Measurements from ENCODE around the gene C17orf113. TPM values are rescaled to one million over a fixed set of nuclear protein-coding genes. Genes with fewer than 3 reads are reported as not detected.

The C17orf113 gene
- total RNA-seq, 1 donor from 2014 or later: 2.2 TPM

GRCh38 chr17:42039794-42040763 is 10.3 kb downstream of the C17orf113 start:
- DNase-seq (ENCODE audit: low read depth, low spot score): no peak
- TF ChIP-seq CTCF (conservative IDR thresholded peaks at IDR 0.05): no peak
- H3K4me1 Mint-ChIP-seq: no peaks in the 10 kb centered on the region
- no peaks in the 10 kb centered on the region for H3K36me3 Mint-ChIP-seq (ENCODE audit: low read depth)
- no peaks in the 10 kb centered on the region for H3K9me3 Mint-ChIP-seq
- H3K4me3 Mint-ChIP-seq: no peak overlapping the region
- no peak overlapping the region for H3K27ac Mint-ChIP-seq (ENCODE audit: unreplicated experiment)
- H3K27me3 Mint-ChIP-seq (ENCODE audit: low read depth): no peaks in the 10 kb centered on the region

GRCh38 chr17:42038221-42038973 is 12.0 kb downstream of the C17orf113 start:
- TF ChIP-seq CTCF (conservative IDR thresholded peaks at IDR 0.05): no peak
- no peak overlapping the region for H3K27ac Mint-ChIP-seq (ENCODE audit: unreplicated experiment)
- H3K4me1 Mint-ChIP-seq: peaks cover 7% of the 10 kb centered on the region
- H3K9me3 Mint-ChIP-seq: no peaks in the 10 kb centered on the region
- no peaks in the 10 kb centered on the region for H3K27me3 Mint-ChIP-seq (ENCODE audit: low read depth)
- DNase-seq (ENCODE audit: low read depth, low spot score): no peak
- H3K36me3 Mint-ChIP-seq (ENCODE audit: low read depth): no peaks in the 10 kb centered on the region
- H3K4me3 Mint-ChIP-seq: no peak overlapping the region

- no peak for DNase-seq (ENCODE audit: low read depth, low spot score)
- TF ChIP-seq CTCF (conservative IDR thresholded peaks at IDR 0.05): no peak
- Mint-ChIP-seq H3K4me1 (peaks cover 19% of the 10 kb centered on the region), H3K27me3 (ENCODE audit: low read depth) (no peaks in the 10 kb centered on the region), H3K36me3 (ENCODE audit: low read depth) (no peaks in the 10 kb centered on the region), H3K4me3 (no peak overlapping the region), H3K9me3 (no peaks in the 10 kb centered on the region), H3K27ac (ENCODE audit: unreplicated experiment) (peak overlapping the region; percentile 84)
These were observed 16.3 kb downstream of the C17orf113 start for GRCh38 chr17:42034059-42034458.

- Mint-ChIP-seq H3K36me3 (ENCODE audit: low read depth) (no peaks in the 10 kb centered on the region), H3K9me3 (no peaks in the 10 kb centered on the region), H3K27me3 (ENCODE audit: low read depth) (no peaks in the 10 kb centered on the region), H3K4me3 (no peak overlapping the region), H3K27ac (ENCODE audit: unreplicated experiment) (no peak overlapping the region), H3K4me1 (peaks cover 36% of the 10 kb centered on the region)
- no peak for DNase-seq (ENCODE audit: low read depth, low spot score)
- no peak for TF ChIP-seq CTCF (conservative IDR thresholded peaks at IDR 0.05)
These were observed 18.8 kb downstream of the C17orf113 start for GRCh38 chr17:42031584-42031983.

GRCh38 chr17:42028791-42029127 is 21.6 kb downstream of the C17orf113 start:
- no peak overlapping the region for H3K27ac Mint-ChIP-seq (ENCODE audit: unreplicated experiment)
- TF ChIP-seq CTCF (conservative IDR thresholded peaks at IDR 0.05): peak; percentile 10

More at GRCh38 chr17:42028791-42029127, 21.6 kb downstream of the C17orf113 start:
- Mint-ChIP-seq H3K27me3 (ENCODE audit: low read depth) (no peaks in the 10 kb centered on the region), H3K4me1 (peaks cover 46% of the 10 kb centered on the region), H3K4me3 (no peak overlapping the region), H3K36me3 (ENCODE audit: low read depth) (peaks cover 3% of the 10 kb centered on the region), H3K9me3 (no peaks in the 10 kb centered on the region)
- no peak for DNase-seq (ENCODE audit: low read depth, low spot score)
